ENCODE results near the gene RAB22A. TPM values are rescaled to one million over a fixed set of nuclear protein-coding genes. Genes with fewer than 3 reads are reported as not detected.

RAB22A gene
- total and polyA plus RNA-seq, 9 of the 15 experiments (the other 6 are each of a cell fraction or from before 2014, with no cell fraction given): 1.1 to 8.0 (median 6.7) TPM

- TF ChIP-seq BRD4 (IDR thresholded peaks at IDR 0.05) (no peak), RBM25 (IDR thresholded peaks at IDR 0.05; ENCODE audit: low read depth, low read length, severe bottlenecking) (no peak), ERF (CRISPR knock-in tag; IDR thresholded peaks at IDR 0.05) (no peak), MAFF (IDR thresholded peaks at IDR 0.05; ENCODE audit: low read length) (no peak), CBX3 (IDR thresholded peaks at IDR 0.05; ENCODE audit: borderline replicate concordance in 1 of 2, low read length in 2 of 2) (peak in 1 of 2 experiments; percentile 92; a peak in 2 of 3 replicates), ARHGAP35 (IDR thresholded peaks at IDR 0.05; ENCODE audit: partially characterized antibody) (no peak), TSHZ1 (CRISPR knock-in tag; IDR thresholded peaks at IDR 0.05) (no peak), CHD2 (IDR thresholded peaks at IDR 0.05; ENCODE audit: low read depth, low read length) (no peak), ZNF668 (CRISPR knock-in tag; IDR thresholded peaks at IDR 0.05) (no peak), POU5F1 (IDR thresholded peaks at IDR 0.05; ENCODE audit: borderline replicate concordance, low read depth, low read length, partially characterized antibody) (no peak), GABPA (tag; conservative IDR thresholded peaks at IDR 0.05; ENCODE audit: low read depth) (no peak), ZNF12 (CRISPR knock-in tag; IDR thresholded peaks at IDR 0.05) (no peak), ZNF707 (CRISPR knock-in tag; conservative IDR thresholded peaks at IDR 0.05) (no peak), ATF7 (IDR thresholded peaks at IDR 0.05) (peak; percentile 62; the same call in 1 of the 2 replicates), ZFX (CRISPR knock-in tag; IDR thresholded peaks at IDR 0.05) (no peak; the same call in 1 of the 2 replicates), RB1 (IDR thresholded peaks at IDR 0.05; ENCODE audit: low read depth) (no peak), ZNF398 (CRISPR knock-in tag; IDR thresholded peaks at IDR 0.05) (no peak), STAT6 (CRISPR knock-in tag; IDR thresholded peaks at IDR 0.05) (no peak), ZNF212 (CRISPR knock-in tag; IDR thresholded peaks at IDR 0.05) (no peak), POLR2H (tag; IDR thresholded peaks at IDR 0.05; ENCODE audit: low read depth) (no peak), HIVEP1 (CRISPR knock-in tag; IDR thresholded peaks at IDR 0.05) (no peak), ZNF551 (CRISPR knock-in tag; IDR thresholded peaks at IDR 0.05) (no peak)
These were observed 80.6 kb downstream of the RAB22A start (continued) for GRCh38 chr20:58389968-58390658.
